HepG2 (cell line): ENCODE results near the gene TK1. TPM values are rescaled to one million over a fixed set of nuclear protein-coding genes. Genes with fewer than 3 reads are reported as not detected.

Experiments
- CENPT ChIP-seq: sonication (generic); formaldehyde crosslinking; IDR thresholded peaks from 2 replicates; pipeline ENCODE4 v1.8.0; 2022; ENCODE audit warnings: low read depth, mild to moderate bottlenecking, moderate library complexity, missing genetic modification reagents
- EZH2 ChIP-seq: conservative IDR thresholded peaks from 2 replicates; pipeline ENCODE4 v1.6.1; 2012; ENCODE audit warnings: mild to moderate bottlenecking, low read depth, low read length, moderate library complexity
- FLYWCH1 ChIP-seq: sonication (generic); formaldehyde crosslinking; IDR thresholded peaks from 2 replicates; pipeline ENCODE4 v1.8.1; 2023; ENCODE audit warnings: mild to moderate bottlenecking, missing genetic modification reagents
- KAT2B ChIP-seq: fragments of 150-350 bp; IDR thresholded peaks from 2 replicates; pipeline ENCODE4 v1.6.1; 2014; ENCODE audit warnings: low read depth, low read length, borderline replicate concordance
- MIER2 ChIP-seq: IDR thresholded peaks from 2 replicates; pipeline ENCODE4 v1.6.1; 2016; ENCODE audit warnings: missing biosample characterization, missing genetic modification reagents
- NCOA5 ChIP-seq: sonication (generic); formaldehyde crosslinking; IDR thresholded peaks from 2 replicates; pipeline ENCODE4 v1.4.0; 2020; ENCODE audit warnings: missing genetic modification reagents
- PTBP1 ChIP-seq: fragments of 200-400 bp; formaldehyde crosslinking; IDR thresholded peaks from 2 replicates; pipeline ENCODE4 v1.6.1; 2018; ENCODE audit warnings: low read length, low read depth; ENCODE audit not compliant: poor library complexity, severe bottlenecking
- SMARCC2 ChIP-seq: fragments of 450-650 bp; IDR thresholded peaks from 2 replicates; pipeline ENCODE4 v1.6.1; 2017; ENCODE audit warnings: antibody characterized with exemption, mild to moderate bottlenecking
- SOX5 ChIP-seq: IDR thresholded peaks from 2 replicates; pipeline ENCODE4 v1.6.1; 2016; ENCODE audit warnings: borderline replicate concordance
- TCF7 ChIP-seq: sonication (generic); IDR thresholded peaks from 2 replicates; pipeline ENCODE4 v1.6.1; 2016; ENCODE audit warnings: antibody characterized with exemption, low read depth
- TCF7L2 ChIP-seq: IDR thresholded peaks from 2 replicates; pipeline ENCODE4 v1.6.1; 2011; ENCODE audit warnings: mild to moderate bottlenecking, low read depth, low read length, moderate library complexity
- TSC22D2 ChIP-seq: sonication (generic); formaldehyde crosslinking; IDR thresholded peaks from 2 replicates; pipeline ENCODE4 v1.5.1; 2020; ENCODE audit warnings: missing genetic modification reagents, mild to moderate bottlenecking, borderline replicate concordance
- ZNF432 ChIP-seq: sonication (generic); formaldehyde crosslinking; IDR thresholded peaks from 2 replicates; pipeline ENCODE4 v1.5.0; 2020; ENCODE audit warnings: missing genetic modification reagents, mild to moderate bottlenecking, borderline replicate concordance
- ZNF501 ChIP-seq: sonication (generic); formaldehyde crosslinking; IDR thresholded peaks from 2 replicates; pipeline ENCODE4 v1.5.1; 2020; ENCODE audit warnings: mild to moderate bottlenecking, moderate library complexity, missing genetic modification reagents
- ZNF567 ChIP-seq: sonication (generic); formaldehyde crosslinking; IDR thresholded peaks from 2 replicates; pipeline ENCODE4 v1.8.1; 2023; ENCODE audit warnings: mild to moderate bottlenecking, missing genetic modification reagents, borderline replicate concordance
- ZNF670 ChIP-seq: sonication (generic); formaldehyde crosslinking; IDR thresholded peaks from 2 replicates; pipeline ENCODE4 v1.8.0; 2022; ENCODE audit warnings: mild to moderate bottlenecking, missing genetic modification reagents, borderline replicate concordance
- polyA plus RNA-seq, 8 experiments: library from polyadenylated mRNA; depleted of rRNA in 3 of 8; stranded (reverse) in 7 of 8; unstranded in 1 of 8; fragments of >200 nt; fragmentation: Illumina TruSeq in 4 of 8; extraction: Trizol in 4 of 8; gene quantifications; 2 replicates each; pipeline versions ENCODE4 v1.2.1 to v1.2.3, GENCODE V29; 2011 to 2016; ENCODE audit warnings: low read depth in 4 of 8, missing spikeins in 1 of 8, mixed read lengths in 1 of 8; ENCODE audit not compliant: insufficient read depth in 1 of 8
- total RNA-seq, 5 experiments: library from RNA; depleted of rRNA; stranded (reverse); fragments of >200 nt; fragmentation: Illumina TruSeq; extraction: Trizol; gene quantifications; 2 replicates each; pipeline ENCODE4 v1.2.3, GENCODE V29; 2016; ENCODE audit warnings: low read depth in 1 of 5
- TF ChIP-seq, protein P1 (sequence below), 2 experiments: sonication (generic) in 1 of 2; formaldehyde crosslinking in 1 of 2; IDR thresholded peaks; 2 replicates each; pipeline versions ENCODE4 v1.4.0 to v1.6.1; 2016 to 2020; ENCODE audit warnings: borderline replicate concordance in 1 of 2, low read depth in 1 of 2, mild to moderate bottlenecking in 1 of 2, missing genetic modification reagents in 1 of 2
- TF ChIP-seq, protein P2 (sequence below): IDR thresholded peaks from 2 replicates; pipeline ENCODE4 v1.6.1; 2012; ENCODE audit warnings: inconsistent platforms
- TF ChIP-seq, protein P3 (sequence below), 2 experiments: sonication (generic) in 1 of 2; formaldehyde crosslinking in 1 of 2; IDR thresholded peaks; 2 replicates each; pipeline versions ENCODE4 v1.6.1 to v1.9.0; 2014 to 2022; ENCODE audit warnings: antibody characterized with exemption in 1 of 2, borderline replicate concordance in 1 of 2, inconsistent platforms in 1 of 2, low read depth in 1 of 2, missing genetic modification reagents in 1 of 2

TK1 gene
- total and polyA plus RNA-seq, 2 of the 13 experiments (the other 11 are each of a cell fraction or from before 2014, with no cell fraction given) = 45.0 to 96.0 TPM

DNA sequence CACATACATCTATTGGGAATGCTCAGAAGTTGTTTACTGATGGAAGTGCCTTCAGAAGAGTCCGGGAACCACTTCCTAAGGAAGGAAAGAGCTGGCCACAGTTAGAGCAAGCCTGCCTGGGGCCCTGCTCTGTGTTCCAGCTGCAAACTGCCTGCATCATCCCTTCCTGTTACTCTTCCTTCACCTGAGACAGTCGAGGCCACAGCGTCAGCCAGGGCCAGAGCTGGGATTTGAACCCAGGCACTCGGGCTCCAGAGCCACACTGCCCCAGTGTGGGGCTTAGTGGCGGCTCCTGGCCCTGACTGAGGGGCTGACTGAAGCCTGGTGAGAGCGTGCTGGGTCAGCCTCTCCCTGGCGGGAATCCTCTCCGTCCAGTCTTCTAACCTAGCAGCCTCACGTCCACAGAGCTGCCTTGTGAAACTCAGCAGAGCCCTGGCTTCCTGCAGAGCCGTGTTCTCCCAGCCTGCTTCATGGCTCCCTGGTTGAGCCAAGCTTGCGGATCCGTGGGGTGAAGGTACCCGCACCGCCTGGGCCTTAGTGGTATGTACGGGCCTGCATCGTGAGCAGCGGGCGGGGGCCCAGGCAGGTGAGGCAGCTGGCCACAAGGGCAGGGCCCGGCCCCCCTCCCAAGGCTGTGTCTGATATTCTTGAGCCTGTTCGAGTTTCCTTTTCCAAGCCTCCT is 45.3 kb downstream of the TK1 start (continued):
- TF ChIP-seq, protein P1, sequence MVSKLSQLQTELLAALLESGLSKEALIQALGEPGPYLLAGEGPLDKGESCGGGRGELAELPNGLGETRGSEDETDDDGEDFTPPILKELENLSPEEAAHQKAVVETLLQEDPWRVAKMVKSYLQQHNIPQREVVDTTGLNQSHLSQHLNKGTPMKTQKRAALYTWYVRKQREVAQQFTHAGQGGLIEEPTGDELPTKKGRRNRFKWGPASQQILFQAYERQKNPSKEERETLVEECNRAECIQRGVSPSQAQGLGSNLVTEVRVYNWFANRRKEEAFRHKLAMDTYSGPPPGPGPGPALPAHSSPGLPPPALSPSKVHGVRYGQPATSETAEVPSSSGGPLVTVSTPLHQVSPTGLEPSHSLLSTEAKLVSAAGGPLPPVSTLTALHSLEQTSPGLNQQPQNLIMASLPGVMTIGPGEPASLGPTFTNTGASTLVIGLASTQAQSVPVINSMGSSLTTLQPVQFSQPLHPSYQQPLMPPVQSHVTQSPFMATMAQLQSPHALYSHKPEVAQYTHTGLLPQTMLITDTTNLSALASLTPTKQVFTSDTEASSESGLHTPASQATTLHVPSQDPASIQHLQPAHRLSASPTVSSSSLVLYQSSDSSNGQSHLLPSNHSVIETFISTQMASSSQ (IDR thresholded peaks at IDR 0.05; ENCODE audit: low read depth) = no peak
- TF ChIP-seq, protein P1 (CRISPR knock-in tag; IDR thresholded peaks at IDR 0.05; ENCODE audit: borderline replicate concordance) = 0 out of 2 replicates have a peak, but pooled peaks have one; percentile 25
- TF ChIP-seq SMARCC2 (no peak), ZNF432 (CRISPR knock-in tag) (no peak), TCF7L2 (no peak), EZH2 (no peak), MIER2 (CRISPR knock-in tag) (no peak), ZNF670 (CRISPR knock-in tag) (peak; percentile 29; the same call in 1 of the 2 replicates), FLYWCH1 (no peak), KAT2B (no peak), TCF7 (no peak), SOX5 (CRISPR knock-in tag) (no peak), TSC22D2 (CRISPR knock-in tag) (no peak), ZNF501 (0 out of 2 replicates have a peak, but pooled peaks have one; percentile 32), CENPT (CRISPR knock-in tag) (no peak), PTBP1 (no peak), ZNF567 (no peak), NCOA5 (CRISPR knock-in tag) (no peak)
- TF ChIP-seq, protein P2, sequence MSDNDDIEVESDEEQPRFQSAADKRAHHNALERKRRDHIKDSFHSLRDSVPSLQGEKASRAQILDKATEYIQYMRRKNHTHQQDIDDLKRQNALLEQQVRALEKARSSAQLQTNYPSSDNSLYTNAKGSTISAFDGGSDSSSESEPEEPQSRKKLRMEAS = no peak
- TF ChIP-seq, protein P3, sequence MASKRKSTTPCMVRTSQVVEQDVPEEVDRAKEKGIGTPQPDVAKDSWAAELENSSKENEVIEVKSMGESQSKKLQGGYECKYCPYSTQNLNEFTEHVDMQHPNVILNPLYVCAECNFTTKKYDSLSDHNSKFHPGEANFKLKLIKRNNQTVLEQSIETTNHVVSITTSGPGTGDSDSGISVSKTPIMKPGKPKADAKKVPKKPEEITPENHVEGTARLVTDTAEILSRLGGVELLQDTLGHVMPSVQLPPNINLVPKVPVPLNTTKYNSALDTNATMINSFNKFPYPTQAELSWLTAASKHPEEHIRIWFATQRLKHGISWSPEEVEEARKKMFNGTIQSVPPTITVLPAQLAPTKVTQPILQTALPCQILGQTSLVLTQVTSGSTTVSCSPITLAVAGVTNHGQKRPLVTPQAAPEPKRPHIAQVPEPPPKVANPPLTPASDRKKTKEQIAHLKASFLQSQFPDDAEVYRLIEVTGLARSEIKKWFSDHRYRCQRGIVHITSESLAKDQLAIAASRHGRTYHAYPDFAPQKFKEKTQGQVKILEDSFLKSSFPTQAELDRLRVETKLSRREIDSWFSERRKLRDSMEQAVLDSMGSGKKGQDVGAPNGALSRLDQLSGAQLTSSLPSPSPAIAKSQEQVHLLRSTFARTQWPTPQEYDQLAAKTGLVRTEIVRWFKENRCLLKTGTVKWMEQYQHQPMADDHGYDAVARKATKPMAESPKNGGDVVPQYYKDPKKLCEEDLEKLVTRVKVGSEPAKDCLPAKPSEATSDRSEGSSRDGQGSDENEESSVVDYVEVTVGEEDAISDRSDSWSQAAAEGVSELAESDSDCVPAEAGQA (IDR thresholded peaks at IDR 0.05; ENCODE audit: low read depth) = no peak
- TF ChIP-seq, protein P3 (CRISPR knock-in tag; IDR thresholded peaks at IDR 0.05; ENCODE audit: borderline replicate concordance) = no peak
